Esophagus squamous epithelium (tissue), 4 donors: ENCODE results near the gene ICA1.

ENCODE experiments used
- CTCF ChIP-seq, 6 experiments: fragments of 450-650 bp in 4 of 6; fragments of 200-600 bp in 2 of 6; sonication (generic) in 2 of 6; IDR thresholded peaks; one replicate each; pipeline ENCODE4 v1.5.1; 2016 to 2019; ENCODE audit warnings: antibody characterized with exemption in 6 of 6, mild to moderate bottlenecking in 4 of 6, moderate library complexity in 4 of 6
- POLR2A ChIP-seq, 4 donors: fragments of 450-650 bp; IDR thresholded peaks; one replicate each; pipeline ENCODE4 v1.6.1; 2017; ENCODE audit warnings: antibody characterized with exemption in 4 of 4, mild to moderate bottlenecking in 4 of 4, moderate library complexity in 3 of 4

- no peak for TF ChIP-seq CTCF (IDR thresholded peaks at IDR 0.05)
- TF ChIP-seq POLR2A (IDR thresholded peaks at IDR 0.05) = no peak
Measured at GRCh38 chr7:8084836-8085235, 177.1 kb downstream of the ICA1 start.
